NCI-H748 treated with DMSO at 0.1 percent for 48 hours (cell line): Measurements from ENCODE around the gene KHSRP.
"Not testable (repeated sequence)": the region's sequence is repeated elsewhere in the genome, so short reads cannot be mapped to it uniquely, and the experiment has no call there.

Source experiments
- DNase-seq: peaks from one replicate; lab custom pipeline; 2025; lab: John Stamatoyannopoulos, UW

Gene KHSRP

GRCh38 chr19:6417713-6418561 lies 6.7 kb downstream of the KHSRP start:
- DNase-seq: no peak

GRCh38 chr19:6416658-6417405 lies 7.8 kb downstream of the KHSRP start:
- no peak for DNase-seq

- DNase-seq: no peak
Measured at GRCh38 chr19:6415591-6416190, 8.9 kb downstream of the KHSRP start.

- DNase-seq: no peak
Measured at GRCh38 chr19:6414793-6415590, 9.6 kb downstream of the KHSRP start.

GRCh38 chr19:6413721-6414643 lies 10.6 kb downstream of the KHSRP start:
- DNase-seq: no peak

GRCh38 chr19:6413291-6413690 lies 11.3 kb downstream of the KHSRP start:
- no peak for DNase-seq

DNA sequence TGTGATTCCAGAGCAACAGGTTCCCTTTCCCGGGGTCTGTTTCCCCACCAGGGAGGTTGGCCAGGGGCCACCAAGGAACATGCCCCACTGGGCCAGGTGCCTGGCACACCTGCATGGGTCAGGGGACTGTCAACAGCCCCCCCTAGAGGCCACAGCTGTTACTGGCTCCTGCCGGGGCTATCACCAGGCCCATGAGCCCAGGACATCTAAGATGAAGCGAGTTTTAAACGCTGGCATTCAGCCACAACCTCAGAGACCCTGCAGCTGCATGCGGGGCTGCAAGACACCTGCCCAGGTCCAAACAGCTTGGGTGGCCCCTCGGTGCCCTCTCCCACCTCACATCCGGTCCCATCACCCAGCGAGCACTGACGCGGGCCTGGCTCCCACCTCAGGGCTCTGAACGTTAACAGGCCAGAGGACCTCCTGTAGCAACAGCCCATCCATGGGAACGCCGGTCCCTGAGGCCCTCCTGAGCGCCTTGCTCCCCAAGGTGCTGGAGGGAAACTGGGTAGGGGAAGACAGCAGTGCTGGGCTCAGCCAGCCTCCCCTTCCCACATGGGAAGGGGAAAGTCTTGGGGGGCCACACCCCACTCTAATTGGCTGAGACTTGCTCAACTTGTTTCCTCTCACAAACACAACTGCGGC lies 12.0 kb downstream of the KHSRP start:
- no peak for DNase-seq

DNA sequence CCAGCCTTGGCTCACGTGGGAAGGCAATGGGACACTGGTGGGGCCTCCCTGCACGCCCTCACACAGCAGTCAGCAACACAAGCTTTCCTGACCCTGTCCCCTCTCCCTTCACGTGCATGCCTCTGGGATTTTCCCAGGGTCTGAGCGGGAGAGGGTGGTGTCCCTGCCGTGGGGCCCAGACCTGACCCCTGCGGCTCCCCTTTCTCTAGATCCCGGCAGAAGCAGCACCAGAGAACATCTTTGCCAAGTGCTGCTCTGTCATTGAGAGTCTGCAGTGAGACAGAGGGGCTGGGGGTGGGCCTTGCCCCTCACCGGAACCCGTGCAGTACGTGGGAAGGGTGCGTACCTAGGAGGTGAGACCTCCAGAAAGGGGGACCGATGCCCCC lies 12.6 kb downstream of the KHSRP start:
- DNase-seq: no peak

GRCh38 chr19:6409346-6409745 lies 15.3 kb downstream of the KHSRP start:
- DNase-seq: no peak

GRCh38 chr19:6406401-6406800 lies 18.2 kb downstream of the KHSRP start:
- DNase-seq: no peak

GRCh38 chr19:6402837-6403608 lies 21.6 kb downstream of the KHSRP start:
- no peak for DNase-seq

- DNase-seq: no peak
Measured at GRCh38 chr19:6402058-6402457, 22.6 kb downstream of the KHSRP start.

DNA sequence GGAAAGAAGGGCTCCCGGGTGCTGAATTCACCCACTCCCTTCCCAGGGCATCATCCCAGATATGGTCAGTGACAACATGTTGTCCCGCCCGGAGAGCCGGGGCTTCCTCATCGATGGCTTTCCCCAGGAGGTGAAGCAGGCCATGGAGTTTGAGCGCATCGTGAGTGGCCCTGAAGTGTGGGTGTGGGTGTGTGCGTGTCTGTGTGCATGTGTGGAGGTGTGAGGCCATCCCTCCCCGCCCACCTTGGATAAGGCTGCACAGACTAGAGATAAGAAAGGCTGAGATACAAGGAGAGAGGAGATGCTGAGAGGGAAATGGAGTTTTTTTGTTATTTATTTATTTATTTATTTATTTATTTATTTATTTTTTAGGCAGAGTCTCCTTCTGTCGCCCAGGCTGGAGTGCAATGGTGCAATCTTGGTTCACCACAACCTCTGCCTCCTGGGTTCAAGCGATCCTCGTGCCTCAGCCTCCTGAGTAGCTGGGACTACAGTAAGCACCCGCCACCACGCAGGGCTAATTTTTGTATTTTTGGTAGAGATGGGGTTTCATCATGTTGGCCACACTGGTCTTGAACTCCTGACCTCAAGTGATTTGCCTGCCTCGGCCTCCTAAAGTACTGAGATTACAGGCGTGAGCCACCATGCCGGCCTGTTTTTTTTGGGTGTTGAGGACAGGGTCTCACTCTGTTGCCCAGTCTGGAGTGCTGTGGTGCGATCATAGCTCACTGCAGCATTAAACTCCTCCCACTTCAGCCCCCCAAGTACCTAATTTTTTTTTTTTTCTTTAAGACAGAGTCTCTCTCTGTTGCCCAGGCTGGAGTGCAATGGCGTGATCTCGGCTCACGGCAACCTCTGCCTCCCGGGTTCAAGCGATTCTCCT lies 24.3 kb downstream of the KHSRP start:
- DNase-seq: not testable (repeated sequence)

DNA sequence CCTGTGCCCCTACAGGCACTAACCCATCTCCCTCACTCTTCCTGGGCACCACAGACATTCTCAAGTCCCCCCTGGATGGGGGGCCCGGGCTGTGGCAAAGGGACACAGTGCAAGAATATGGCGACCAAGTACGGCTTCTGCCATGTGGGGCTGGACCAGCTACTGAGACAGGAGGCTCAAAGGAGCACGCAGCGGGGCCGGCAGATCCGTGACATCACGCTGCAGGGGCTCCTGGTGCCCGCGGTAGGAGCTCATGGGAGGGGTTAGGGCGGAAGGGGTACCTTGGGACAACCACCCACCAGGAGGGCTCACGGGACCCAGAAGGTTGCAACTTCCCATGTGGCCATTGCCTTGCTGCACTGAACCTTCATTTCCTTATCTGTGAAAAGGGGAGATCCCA lies 28.3 kb downstream of the KHSRP start:
- no peak for DNase-seq

- DNase-seq: no peak
Measured at GRCh38 chr19:6394831-6395230, 29.8 kb downstream of the KHSRP start.

- no peak for DNase-seq
Measured at GRCh38 chr19:6393983-6394412, 30.6 kb downstream of the KHSRP start.

GRCh38 chr19:6393074-6393982 lies 31.3 kb downstream of the KHSRP start, which contains the start of gene GTF2F1:
Gene GTF2F1, minus strand, starts transcription at chr19:6393164. Its CDS starts 169 bp downstream, at chr19:6392995.
- DNase-seq: peak; percentile 71
